HG02840 (cell line): ENCODE measurements around the gene OR51B2.
"Not testable (repeated sequence)": the region's sequence is repeated elsewhere in the genome, so short reads cannot be mapped to it uniquely, and the experiment has no call there.

ENCODE experiments used
- ATAC-seq: cut with Tn5 transposase; IDR thresholded peaks from one replicate; pipeline ENCODE4 v1.9.1; 2021; ENCODE audit warnings: mild to moderate bottlenecking, moderate library complexity, moderate number of reproducible peaks; ENCODE audit not compliant: unreplicated experiment, low FRiP score

OR51B2 gene, protein sequence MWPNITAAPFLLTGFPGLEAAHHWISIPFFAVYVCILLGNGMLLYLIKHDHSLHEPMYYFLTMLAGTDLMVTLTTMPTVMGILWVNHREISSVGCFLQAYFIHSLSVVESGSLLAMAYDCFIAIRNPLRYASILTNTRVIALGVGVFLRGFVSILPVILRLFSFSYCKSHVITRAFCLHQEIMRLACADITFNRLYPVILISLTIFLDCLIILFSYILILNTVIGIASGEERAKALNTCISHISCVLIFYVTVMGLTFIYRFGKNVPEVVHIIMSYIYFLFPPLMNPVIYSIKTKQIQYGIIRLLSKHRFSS

GRCh38 chr11:5324197-5324596 lies at the start of gene OR51B2:
TSS of gene OR51B2 (minus strand) at chr11:5324297. CDS start at chr11:5324297, 0 bp downstream.
- ATAC-seq: no peak

DNA sequence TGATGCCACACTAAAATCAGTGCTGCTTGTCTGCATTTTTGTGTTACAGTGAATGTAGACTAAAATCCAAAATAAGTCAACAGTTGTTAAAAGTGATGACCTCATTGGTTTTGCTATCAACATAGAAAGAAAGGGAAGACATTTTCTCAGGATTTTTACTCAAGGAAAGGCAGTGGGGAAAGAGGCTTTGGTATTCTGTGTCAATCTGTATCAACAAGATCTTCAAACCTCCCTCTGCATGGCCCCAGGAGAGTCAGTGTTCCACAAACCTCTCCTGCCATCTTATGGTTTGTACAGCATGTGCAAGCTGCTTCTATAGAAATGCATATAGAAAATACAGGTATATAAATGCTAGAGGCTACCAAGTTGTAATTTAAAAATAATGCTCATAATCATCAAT lies 45.7 kb upstream of the OR51B2 start:
- no peak for ATAC-seq

DNA sequence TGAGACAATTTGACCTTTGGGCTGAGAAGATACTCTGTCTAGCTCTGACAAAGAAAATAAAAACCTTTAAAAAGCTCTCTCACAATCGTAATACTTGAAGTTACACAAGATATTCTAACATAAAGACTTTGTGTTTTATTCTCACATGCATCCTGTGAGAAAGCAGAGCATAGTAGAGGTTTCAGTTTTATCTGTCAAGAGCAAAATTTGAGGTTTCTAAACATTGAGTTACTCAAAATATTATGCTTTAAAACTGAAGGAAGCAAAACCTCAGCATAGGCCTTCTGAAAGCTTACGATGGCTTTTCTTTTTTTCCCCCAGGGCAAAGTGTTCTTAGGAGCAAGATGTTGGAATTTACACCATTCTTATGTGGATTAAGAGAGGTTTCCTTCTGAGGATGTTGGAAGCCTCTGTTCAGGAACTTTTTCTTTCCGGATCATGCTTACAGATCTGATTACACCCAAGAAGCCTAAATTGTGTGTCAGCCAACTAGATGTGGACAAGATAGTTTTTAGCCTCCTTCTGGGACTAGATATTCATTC lies 44.5 kb upstream of the OR51B2 start:
- no peak for ATAC-seq

- no peak for ATAC-seq
These were observed 43.5 kb upstream of the OR51B2 start for GRCh38 chr11:5367448-5368074.

DNA sequence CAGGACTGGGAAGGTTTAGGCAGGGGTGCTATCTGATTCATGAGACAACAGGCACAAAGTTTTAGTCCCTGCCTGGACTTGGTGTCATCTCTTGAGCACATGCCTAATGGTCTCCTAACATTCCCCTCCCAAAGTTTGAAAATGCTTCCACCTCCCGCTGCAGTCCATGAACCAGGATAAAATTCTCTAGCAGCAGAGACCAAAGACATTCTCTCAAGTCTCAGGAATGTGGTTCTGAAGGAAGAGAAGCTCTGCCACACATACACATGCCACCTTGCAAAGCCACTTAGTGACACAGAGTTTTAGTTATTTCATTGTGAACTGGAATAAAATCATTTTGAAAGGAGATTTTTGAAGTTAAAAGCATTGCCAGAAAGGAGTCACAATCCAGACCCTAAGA lies 42.8 kb upstream of the OR51B2 start:
- ATAC-seq: no peak

DNA sequence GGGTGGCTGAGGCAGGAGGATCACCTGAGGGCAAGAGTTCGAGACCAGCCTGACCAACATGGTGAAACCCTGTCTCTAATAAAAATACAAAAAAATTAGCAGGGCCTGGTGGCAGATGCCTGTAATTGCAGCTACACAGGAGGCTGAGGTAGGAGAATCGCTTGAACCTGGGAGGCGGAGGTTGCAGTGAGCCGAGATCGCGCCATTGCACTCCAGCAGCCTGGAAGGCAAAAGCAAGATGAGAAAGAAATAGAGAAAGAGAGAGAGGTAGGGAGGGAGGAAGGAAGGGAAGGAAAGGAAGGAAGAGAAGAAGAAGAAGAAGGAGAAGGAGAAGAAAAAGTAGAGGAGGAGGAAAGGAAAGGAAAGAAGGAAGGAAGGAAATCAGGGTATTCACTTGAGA lies 42.3 kb upstream of the OR51B2 start:
- ATAC-seq: not testable (repeated sequence)

DNA sequence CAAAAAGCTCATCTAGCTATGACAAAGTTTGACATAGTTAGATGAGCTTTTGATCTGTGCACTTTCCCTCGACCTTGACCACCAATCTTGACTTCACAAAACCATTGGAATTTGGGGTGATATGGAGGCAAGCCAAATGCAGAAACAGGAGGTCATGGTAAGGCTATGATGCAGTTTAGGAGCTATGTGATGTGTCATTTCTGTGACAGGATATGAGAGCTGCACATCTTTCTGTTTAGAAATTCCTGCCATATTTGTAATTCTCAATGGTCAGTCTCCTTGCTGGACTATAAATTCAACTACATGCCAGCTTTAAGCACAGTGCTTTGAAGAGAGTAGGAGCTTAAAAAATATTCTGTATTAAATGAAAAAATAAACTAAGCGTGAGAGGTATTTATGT lies 40.1 kb upstream of the OR51B2 start:
- no peak for ATAC-seq

GRCh38 chr11:5363679-5364078 lies 39.6 kb upstream of the OR51B2 start:
- no peak for ATAC-seq

GRCh38 chr11:5362017-5362625 lies 38.0 kb upstream of the OR51B2 start:
- ATAC-seq: no peak

DNA sequence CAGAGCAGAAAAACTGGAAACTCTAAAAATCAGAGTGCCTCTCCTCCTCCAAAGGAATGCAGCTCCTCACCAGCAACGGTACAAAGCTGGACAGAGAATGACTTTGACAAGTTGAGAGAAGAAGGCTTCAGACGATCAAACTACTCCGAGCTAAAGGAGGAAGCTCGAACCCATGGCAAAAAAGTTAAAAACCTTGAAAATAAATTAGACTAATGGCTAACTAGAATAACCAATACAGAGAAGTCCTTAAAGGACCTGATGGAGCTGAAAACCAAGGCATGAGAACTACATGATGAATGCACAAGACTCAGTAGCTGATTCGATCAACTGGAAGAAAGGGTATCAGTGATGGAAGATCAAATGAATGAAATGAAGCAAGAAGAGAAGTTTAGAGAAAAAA lies 31.9 kb upstream of the OR51B2 start:
- not testable (repeated sequence) for ATAC-seq

DNA sequence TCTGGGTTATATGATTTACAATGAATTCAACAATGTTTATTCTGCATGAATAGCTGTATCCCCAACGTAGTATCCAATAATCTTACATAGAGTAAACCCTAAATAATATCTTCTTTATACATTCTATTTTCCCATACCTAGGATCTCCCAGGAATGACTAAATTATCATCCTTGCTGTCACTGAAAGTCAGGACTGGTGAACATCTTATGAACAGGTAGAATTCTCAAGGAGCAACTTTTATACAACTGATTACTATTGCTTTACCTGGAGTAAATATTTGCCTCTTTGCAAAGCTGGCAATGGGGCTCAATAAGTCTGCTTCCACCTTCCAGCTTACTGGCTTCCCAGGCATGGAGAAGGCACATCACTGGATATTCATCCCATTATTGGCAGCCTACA lies 27.1 kb upstream of the OR51B2 start, which contains the start of gene OR51B6:
Gene OR51B6, plus strand, starts transcription at position 301 of the 400 bp plus-strand sequence. Its CDS starts 0 bp downstream, at position 301.
- no peak for ATAC-seq

DNA sequence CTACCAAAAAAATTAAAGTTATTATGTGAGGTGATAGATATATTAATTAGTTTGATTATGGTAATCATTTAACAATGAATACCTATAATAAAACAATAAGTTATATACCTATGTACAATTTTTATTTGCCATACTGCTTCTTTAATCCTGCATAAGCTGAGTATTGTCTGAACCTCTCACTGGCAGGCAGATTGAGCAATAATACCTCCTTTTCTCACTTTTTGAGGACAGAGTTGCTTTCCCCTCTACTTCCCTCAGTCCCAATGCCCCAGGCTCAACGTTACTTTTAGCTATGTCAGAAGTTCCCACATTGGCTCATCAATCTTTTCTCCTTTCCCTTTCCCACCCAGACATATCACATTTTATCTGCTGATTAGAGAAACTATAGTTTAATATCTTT lies 25.5 kb upstream of the OR51B2 start:
- no peak for ATAC-seq

DNA sequence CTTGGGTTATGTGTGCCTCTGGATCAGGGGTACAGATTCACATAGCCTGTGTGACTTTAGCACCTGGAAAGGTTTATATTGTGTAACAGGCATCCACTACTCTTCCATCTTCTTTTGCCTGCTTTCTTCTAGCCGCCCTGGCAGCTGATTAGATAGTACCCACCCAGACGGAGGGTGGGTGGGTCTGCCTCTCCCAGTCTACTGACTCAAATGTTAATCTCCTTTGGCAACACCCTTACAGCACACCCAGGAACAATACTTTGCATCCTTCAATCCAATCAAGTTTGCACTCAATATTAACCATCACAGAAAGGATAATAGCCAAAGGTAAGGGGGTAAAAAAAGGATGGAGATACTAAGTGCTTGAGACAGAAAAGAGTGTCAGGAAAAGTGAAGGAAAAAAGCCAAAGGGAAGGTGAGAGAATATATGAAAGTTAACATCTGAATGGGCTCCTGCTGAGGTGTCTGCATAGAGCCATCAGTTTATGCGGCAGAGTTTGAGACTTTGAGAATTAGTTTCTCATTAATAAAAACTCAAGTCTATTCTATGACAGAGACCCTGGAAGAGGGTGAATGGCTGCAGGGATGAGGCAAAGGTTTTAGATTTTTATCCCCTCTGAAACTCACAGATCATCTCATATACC lies 24.6 kb upstream of the OR51B2 start:
- no peak for ATAC-seq

DNA sequence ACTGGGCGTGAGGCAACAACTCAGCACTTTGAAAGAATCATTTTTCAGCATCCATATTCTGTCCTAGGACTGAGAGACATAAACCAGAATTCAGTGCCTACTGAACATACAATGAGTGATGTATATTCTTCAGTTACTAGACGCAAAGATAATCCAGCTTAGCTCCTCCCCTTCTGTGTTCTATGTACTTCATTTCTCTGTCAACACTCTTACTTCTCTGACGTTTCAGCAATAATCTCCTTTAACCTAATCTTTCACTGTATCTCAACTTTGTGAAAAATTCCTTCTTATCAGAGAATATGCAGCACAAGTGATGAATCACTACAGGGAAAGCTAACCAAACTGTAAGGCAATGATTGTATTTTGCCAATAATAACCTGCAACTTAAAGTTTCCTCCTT lies 21.7 kb upstream of the OR51B2 start:
- ATAC-seq: no peak

GRCh38 chr11:5343474-5344335 lies 19.6 kb upstream of the OR51B2 start, which contains the start of gene OR51B5:
TSS of gene OR51B5 (minus strand) at chr11:5343524. CDS start at chr11:5343524, 0 bp downstream.
- no peak for ATAC-seq

DNA sequence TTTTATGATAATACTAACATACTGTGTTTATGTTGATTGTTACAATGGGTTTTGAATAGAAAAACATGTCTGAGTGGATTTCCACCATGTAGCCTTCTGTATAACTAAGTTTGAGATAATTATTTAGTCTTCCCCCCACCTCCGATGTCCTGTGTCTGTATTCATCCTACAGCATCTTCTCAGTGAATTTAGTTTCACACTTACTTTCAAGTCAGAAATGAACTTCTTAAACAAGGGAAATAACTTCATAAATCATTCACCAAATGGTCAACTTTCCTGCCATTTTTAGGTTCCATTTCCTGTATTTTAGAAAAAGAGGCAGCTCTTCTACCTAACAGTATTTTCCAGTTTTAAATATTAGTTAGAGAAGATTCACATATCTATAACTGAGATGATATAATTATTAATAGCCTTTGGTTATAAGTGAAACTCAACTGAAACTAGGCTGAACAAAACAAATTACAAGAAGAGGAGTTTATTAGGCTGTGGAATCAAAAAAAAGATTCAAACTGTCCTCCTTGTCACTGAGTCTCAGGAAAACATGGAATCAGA lies 15.8 kb upstream of the OR51B2 start:
- ATAC-seq: peak; percentile 67

DNA sequence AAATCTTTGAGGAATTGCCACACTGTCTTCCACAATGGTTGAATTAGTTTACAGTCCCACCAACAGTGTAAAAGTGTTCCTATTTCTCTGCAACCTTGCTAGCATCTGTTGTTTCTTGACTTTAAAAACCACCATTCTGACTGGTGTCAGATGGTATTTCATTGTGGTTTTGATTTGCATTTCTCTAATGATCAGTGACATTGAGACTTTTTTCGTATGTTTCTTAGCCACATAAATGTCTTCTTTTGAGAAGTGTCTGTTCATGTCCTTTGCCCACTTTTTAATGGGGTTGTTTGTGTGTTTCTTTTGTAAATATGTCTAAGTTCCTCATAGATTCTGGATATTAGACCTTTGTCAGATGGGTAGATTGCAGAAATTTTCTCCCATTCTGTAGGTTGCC lies 13.2 kb upstream of the OR51B2 start:
- not testable (repeated sequence) for ATAC-seq

DNA sequence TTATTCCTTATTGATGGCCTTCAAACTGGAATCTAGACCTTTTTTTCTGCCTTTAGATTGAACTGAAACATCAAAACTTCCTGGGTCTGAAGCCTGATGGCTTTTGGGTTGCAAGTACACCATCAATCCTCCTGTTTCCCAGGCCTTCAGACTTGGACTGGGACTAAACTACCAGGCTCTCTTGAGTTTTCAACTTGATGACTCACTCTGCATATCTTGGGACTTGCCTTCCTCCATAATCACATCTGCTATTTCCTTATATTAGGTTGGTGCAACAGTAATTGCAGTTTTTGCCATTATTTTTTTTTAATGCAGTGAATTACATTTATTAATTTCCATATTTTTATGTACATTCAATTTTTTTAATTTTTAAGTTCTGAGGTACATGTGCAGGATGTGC lies 12.2 kb upstream of the OR51B2 start:
- ATAC-seq: no peak

GRCh38 chr11:5335170-5335569 lies 11.1 kb upstream of the OR51B2 start:
- ATAC-seq: no peak

GRCh38 chr11:5317292-5317691 lies 6.8 kb downstream of the OR51B2 start:
- ATAC-seq: no peak
